Gastroesophageal sphincter (tissue), 3 donors: ENCODE measurements around the gene FZD10.

ENCODE experiments used
- EP300 ChIP-seq: sonication (generic); formaldehyde crosslinking; IDR thresholded peaks from one replicate; pipeline ENCODE4 v1.6.1; 2017; ENCODE audit warnings: antibody characterized with exemption, mild to moderate bottlenecking
- POLR2AphosphoS5 ChIP-seq: sonication (generic); formaldehyde crosslinking; IDR thresholded peaks from one replicate; pipeline ENCODE4 v1.6.1; 2017; ENCODE audit warnings: antibody characterized with exemption
- TF ChIP-seq, protein P1 (sequence below), 4 experiments: fragments of 200-600 bp in 2 of 4; fragments of 450-650 bp in 2 of 4; sonication (generic) in 1 of 4; IDR thresholded peaks; one replicate each; pipeline ENCODE4 v1.5.1; 2017 to 2019; ENCODE audit warnings: antibody characterized with exemption in 4 of 4, mild to moderate bottlenecking in 2 of 4, moderate library complexity in 2 of 4

- TF ChIP-seq POLR2AphosphoS5: no peak
- TF ChIP-seq, protein P1, sequence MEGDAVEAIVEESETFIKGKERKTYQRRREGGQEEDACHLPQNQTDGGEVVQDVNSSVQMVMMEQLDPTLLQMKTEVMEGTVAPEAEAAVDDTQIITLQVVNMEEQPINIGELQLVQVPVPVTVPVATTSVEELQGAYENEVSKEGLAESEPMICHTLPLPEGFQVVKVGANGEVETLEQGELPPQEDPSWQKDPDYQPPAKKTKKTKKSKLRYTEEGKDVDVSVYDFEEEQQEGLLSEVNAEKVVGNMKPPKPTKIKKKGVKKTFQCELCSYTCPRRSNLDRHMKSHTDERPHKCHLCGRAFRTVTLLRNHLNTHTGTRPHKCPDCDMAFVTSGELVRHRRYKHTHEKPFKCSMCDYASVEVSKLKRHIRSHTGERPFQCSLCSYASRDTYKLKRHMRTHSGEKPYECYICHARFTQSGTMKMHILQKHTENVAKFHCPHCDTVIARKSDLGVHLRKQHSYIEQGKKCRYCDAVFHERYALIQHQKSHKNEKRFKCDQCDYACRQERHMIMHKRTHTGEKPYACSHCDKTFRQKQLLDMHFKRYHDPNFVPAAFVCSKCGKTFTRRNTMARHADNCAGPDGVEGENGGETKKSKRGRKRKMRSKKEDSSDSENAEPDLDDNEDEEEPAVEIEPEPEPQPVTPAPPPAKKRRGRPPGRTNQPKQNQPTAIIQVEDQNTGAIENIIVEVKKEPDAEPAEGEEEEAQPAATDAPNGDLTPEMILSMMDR (IDR thresholded peaks at IDR 0.05): no peak
- TF ChIP-seq EP300: no peak
Measured at GRCh38 chr12:130141901-130142683, 20.2 kb upstream of the FZD10 start.
